Measurements from ENCODE around the gene ATP2C2.

DNA sequence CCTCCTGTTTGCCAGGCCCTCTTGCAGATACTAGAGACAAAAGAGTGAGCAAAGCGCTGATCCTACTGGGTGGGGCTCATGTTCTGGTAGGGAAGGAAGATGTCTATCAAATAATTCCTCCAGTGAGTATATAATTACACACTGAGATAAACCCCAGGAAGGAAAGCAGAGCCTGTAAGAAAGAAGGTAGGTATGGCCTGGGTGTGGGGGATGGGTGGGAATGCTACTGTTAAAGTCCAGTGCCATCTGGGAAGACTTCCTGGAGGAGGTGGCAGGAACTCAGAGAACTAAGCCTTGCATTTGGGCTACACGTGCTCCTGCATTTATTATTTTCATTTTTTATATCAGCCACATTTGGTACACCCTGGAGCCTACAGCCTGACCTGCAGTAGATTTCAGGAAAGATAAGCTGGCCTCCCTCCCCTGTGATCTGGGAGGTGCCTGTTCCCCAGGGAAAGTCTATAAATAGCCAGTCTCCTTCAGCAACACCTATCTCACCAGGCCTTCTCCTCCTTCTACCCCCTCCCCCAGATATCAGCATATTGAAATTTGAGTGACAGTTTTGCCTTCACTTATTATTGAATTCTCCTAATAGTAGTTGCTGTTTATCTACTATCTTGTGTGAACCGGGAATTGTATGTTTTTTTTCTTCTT lies 11.5 kb downstream of the ATP2C2 start:
- TF ChIP-seq POLR2A (IDR thresholded peaks at IDR 0.05; ENCODE audit: low read length): no peak
- no peak for TF ChIP-seq GATA1 (IDR thresholded peaks at IDR 0.05; ENCODE audit: low read depth, low read length)
